K562 (cell line): ENCODE data around the gene DMD. TPM values are rescaled to one million over a fixed set of nuclear protein-coding genes. Genes with fewer than 3 reads are reported as not detected.
"Not testable (repeated sequence)": the region's sequence is repeated elsewhere in the genome, so short reads cannot be mapped to it uniquely, and the experiment has no call there.

ENCODE experiments used
- ATAC-seq: fragments of 200-7000 bp; cut with Tn5 transposase; 3 replicates; pipeline ENCODE4 v1.9.1; 2020; ENCODE audit warnings: moderate library complexity
- BruUV-seq: library from RNA; stranded (reverse); fragments of 400-500 nt; replicated peaks from 2 replicates; lab custom pipeline; 2021; lab: Mats Ljungman, UMichigan
- CTCF ChIA-PET: fragments of 300-600 bp; formaldehyde crosslinking; extraction: SDS; loops from one replicate; lab custom pipeline; 2021; ENCODE audit warnings: low intra/inter-chr PET ratio; lab: Yijun Ruan, JAX
- POLR2A ChIA-PET: fragments of 300-600, 350-650 bp; sonication (Branson Sonifier 250); formaldehyde crosslinking; extraction: SDS; loops from one replicate; lab custom pipeline; 2021; ENCODE audit warnings: antibody characterized with exemption, inconsistent platforms; lab: Yijun Ruan, JAX
- DNase-seq, 4 experiments: peaks; one replicate each; pipeline versions ENCODE4 v3.0.0 to v3.0.0-alpha.2; 2011 to 2018; ENCODE audit warnings: low spot score in 3 of 4, mixed read lengths in 3 of 4; ENCODE audit errors: extremely low read depth in 1 of 4
- FAIRE-seq: peaks from 2 replicates; lab custom pipeline; 2011; peaks lifted over from hg19 to GRCh38; lab: Jason Lieb, UNC
- H2AFZ ChIP-seq: 2 replicates; pipeline ENCODE4 v1.6.0; 2011; ENCODE audit warnings: low read depth, low read length, control low read depth, inconsistent platforms
- H3K27ac ChIP-seq: fragments of 200-600 bp; 3 replicates; pipeline ENCODE4 v1.8.0; 2011; ENCODE audit warnings: low read depth, mild to moderate bottlenecking, control low read depth, inconsistent platforms, low read length, moderate library complexity, mixed read lengths; ENCODE audit errors: extremely low read depth
- H3K27me3 ChIP-seq, 2 experiments: fragments of 300-600 bp in 1 of 2; 2 replicates in 1 of 2; 3 replicates in 1 of 2; pipeline versions ENCODE4 v1.6.0 to v1.8.0; 2011; ENCODE audit warnings: inconsistent platforms in 2 of 2, low read length in 2 of 2, mild to moderate bottlenecking in 1 of 2, mixed read lengths in 1 of 2, moderate library complexity in 1 of 2; ENCODE audit not compliant: control insufficient read depth in 2 of 2, insufficient read depth in 2 of 2
- H3K36me3 ChIP-seq: fragments of 300-600 bp; 3 replicates; pipeline ENCODE4 v1.8.0; 2011; ENCODE audit warnings: mild to moderate bottlenecking, low read length, inconsistent platforms; ENCODE audit not compliant: control insufficient read depth, insufficient read depth
- H3K4me1 ChIP-seq, 2 experiments: fragments of 200-600 bp in 1 of 2; replicated peaks in 1 of 2; 2 replicates in 1 of 2; 3 replicates in 1 of 2; pipeline versions ENCODE4 v1.5.1 to v1.8.0; 2011; ENCODE audit warnings: inconsistent platforms in 2 of 2, low read length in 2 of 2, mild to moderate bottlenecking in 1 of 2, mixed read lengths in 1 of 2, moderate library complexity in 1 of 2; ENCODE audit not compliant: control insufficient read depth in 2 of 2, insufficient read depth in 2 of 2
- H3K4me2 ChIP-seq: 2 replicates; pipeline ENCODE4 v1.6.1; 2011; ENCODE audit warnings: low read length, control low read depth, inconsistent platforms, mixed read lengths; ENCODE audit not compliant: insufficient read depth
- H3K4me3 ChIP-seq: fragments of 200-600 bp; sonication (generic), shearing (Covaris generic); 2 replicates; pipeline ENCODE4 v1.5.1; 2016; ENCODE audit warnings: control low read depth, inconsistent platforms
- H3K79me2 ChIP-seq: fragments of 200-600 bp; 3 replicates; pipeline ENCODE4 v1.8.0; 2011; ENCODE audit warnings: low read length, inconsistent platforms; ENCODE audit not compliant: control insufficient read depth, insufficient read depth
- H3K9ac ChIP-seq, 2 experiments: 2 replicates each; pipeline versions ENCODE4 v1.6.0 to v1.6.1; 2011; ENCODE audit warnings: low read depth in 2 of 2, low read length in 2 of 2, control low read depth in 1 of 2, inconsistent platforms in 1 of 2, mild to moderate bottlenecking in 1 of 2, mixed read lengths in 1 of 2; ENCODE audit not compliant: insufficient read depth in 1 of 2
- H3K9me1 ChIP-seq: one replicate; pipeline ENCODE4 v1.6.0; 2011; ENCODE audit warnings: inconsistent platforms, mild to moderate bottlenecking, low read length, moderate library complexity; ENCODE audit not compliant: control insufficient read depth, insufficient read depth
- H3K9me3 ChIP-seq: replicated peaks from 2 replicates; pipeline ENCODE4 v1.5.1; 2011; ENCODE audit warnings: low read depth, low read length, inconsistent platforms; ENCODE audit not compliant: control insufficient read depth, insufficient read depth
- H4K20me1 ChIP-seq: replicated peaks from 2 replicates; pipeline ENCODE4 v1.6.1; 2011; ENCODE audit warnings: low read length, inconsistent platforms, mixed read lengths; ENCODE audit not compliant: control insufficient read depth, insufficient read depth
- EZH2 ChIP-seq: IDR thresholded peaks from 2 replicates; pipeline ENCODE4 v1.6.1; 2012; ENCODE audit warnings: low read depth, mild to moderate bottlenecking, inconsistent platforms, low read length, borderline replicate concordance
- NFIC ChIP-seq: fragments of 450-650 bp; IDR thresholded peaks from 2 replicates; pipeline ENCODE4 v1.6.1; 2017; ENCODE audit warnings: mild to moderate bottlenecking, inconsistent platforms
- NR2C2 ChIP-seq, 2 experiments: fragments of 200-800 bp in 1 of 2; sonication (Bioruptor generic) in 1 of 2; sonication (generic) in 1 of 2; formaldehyde crosslinking in 1 of 2; IDR thresholded peaks; 2 replicates each; pipeline versions ENCODE4 v1.6.1 to v1.8.0; 2016 to 2022; ENCODE audit warnings: mild to moderate bottlenecking in 1 of 2, missing compliant biosample characterization in 1 of 2, missing genetic modification characterization in 1 of 2, missing genetic modification reagents in 1 of 2
- ZNF124 ChIP-seq: sonication (generic); formaldehyde crosslinking; IDR thresholded peaks from 2 replicates; pipeline ENCODE4 v1.8.1; 2022; ENCODE audit warnings: missing genetic modification reagents
- ZNF217 ChIP-seq: sonication (generic); formaldehyde crosslinking; IDR thresholded peaks from 2 replicates; pipeline ENCODE4 v1.8.0; 2022; ENCODE audit warnings: mild to moderate bottlenecking, missing genetic modification reagents
- ZNF282 ChIP-seq: sonication (generic); formaldehyde crosslinking; IDR thresholded peaks from 2 replicates; pipeline ENCODE4 v1.8.1; 2023; ENCODE audit warnings: missing genetic modification reagents
- ZNF3 ChIP-seq: fragments of 250-450 bp; sonication (Bioruptor Pico); IDR thresholded peaks from 2 replicates; pipeline ENCODE4 v1.5.0; 2021; ENCODE audit warnings: mild to moderate bottlenecking, moderate library complexity
- WGBS: fragments of 100-300 bp; shearing (Covaris generic); methylation state at CpG from one replicate; pipeline ENCODE4 v1.1.6; 2016; ENCODE audit warnings: low coverage, mixed read lengths; ENCODE audit not compliant: insufficient coverage; ENCODE audit errors: missing lambda C conversion rate; 5-methylcytosine and 5-hydroxymethylcytosine counted together
- in situ Hi-C: fragments of 300-500 bp; cut with MboI; formaldehyde crosslinking; loops from 4 replicates; pipeline ENCODE4 v1.15.0; 2018; ENCODE audit warnings: inconsistent platforms, mixed read lengths
- intact Hi-C: fragments of 100-400 bp; cut with micrococcal nuclease; formaldehyde crosslinking; loops from 2 replicates; pipeline ENCODE4 v1.14.2; 2022
- polyA plus RNA-seq, 8 experiments: library from polyadenylated mRNA; depleted of rRNA in 4 of 8; stranded (reverse) in 5 of 8; unstranded in 3 of 8; fragments of >200 nt; fragmentation: Nextera tagmentation in 2 of 8; fragmentation: Illumina TruSeq in 1 of 8; extraction: Ambion mirVana in 2 of 8; extraction: Trizol in 1 of 8; gene quantifications; 2 replicates each; pipeline versions ENCODE4 v1.2.1 to v1.2.3, GENCODE V29; 2011 to 2014; ENCODE audit warnings: inconsistent platforms in 1 of 8, missing spikeins in 1 of 8
- total RNA-seq, 7 experiments: library from RNA; depleted of rRNA in 6 of 7; stranded (reverse); fragments of >200 nt in 6 of 7; fragmentation: Illumina TruSeq in 2 of 7; extraction: Trizol in 2 of 7; gene quantifications; 2 replicates each; pipeline versions ENCODE4 v1.2.1 to v1.2.3, GENCODE V29; 2011 to 2021; ENCODE audit warnings: low replicate concordance in 1 of 7

DMD gene
- total and polyA plus RNA-seq, 9 of the 15 experiments (the other 6 are each of a cell fraction or from before 2014, with no cell fraction given) = 3.8 to 20.4 (median 11.4) TPM

DNA sequence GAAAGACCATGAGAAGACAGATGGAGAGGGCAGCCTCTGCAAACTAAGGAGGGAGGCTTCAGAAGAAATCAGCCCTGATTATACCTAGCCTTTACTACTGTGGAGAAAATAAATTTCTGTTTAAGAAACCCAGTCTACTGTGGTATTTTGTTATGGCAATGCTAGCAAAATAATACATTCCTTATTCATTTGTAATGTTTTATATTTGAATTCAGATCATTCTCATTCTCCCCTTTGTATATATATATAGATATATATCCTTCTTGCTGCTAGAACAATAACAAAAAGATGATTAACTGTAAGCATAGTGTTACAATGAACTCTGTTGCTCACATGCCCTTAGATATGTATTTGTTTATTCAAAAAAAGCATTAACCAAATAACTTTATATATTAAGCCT, 22.5 kb downstream of the DMD start:
- no peak for FAIRE-seq
- no peaks in the 10 kb centered on the region for H3K27me3 ChIP-seq
- H3K36me3 ChIP-seq = no peaks in the 10 kb centered on the region
- H3K4me3 ChIP-seq = no peak overlapping the region
- H2AFZ ChIP-seq = no peak overlapping the region
- ChIA-PET CTCF (no interaction called here), POLR2A (no interaction called here)
- H3K79me2 ChIP-seq = no peaks in the 10 kb centered on the region
- BruUV-seq = no TSS peak
- no peaks in the 10 kb centered on the region for H3K4me1 ChIP-seq
- H3K9me3 ChIP-seq = no peaks in the 10 kb centered on the region
- no peak overlapping the region for H3K9ac ChIP-seq
- H3K4me2 ChIP-seq = no peak overlapping the region
- no peak for DNase-seq
- H3K27ac ChIP-seq = no peak overlapping the region
- no peaks in the 10 kb centered on the region for H3K9me1 ChIP-seq
- ATAC-seq = no peak
- in situ Hi-C loops (no loop called here), intact Hi-C loops (no loop called here)
- TF ChIP-seq ZNF217 (CRISPR knock-in tag) = no peak
- TF ChIP-seq EZH2 = no peak
- H4K20me1 ChIP-seq = no peaks in the 10 kb centered on the region

DNA sequence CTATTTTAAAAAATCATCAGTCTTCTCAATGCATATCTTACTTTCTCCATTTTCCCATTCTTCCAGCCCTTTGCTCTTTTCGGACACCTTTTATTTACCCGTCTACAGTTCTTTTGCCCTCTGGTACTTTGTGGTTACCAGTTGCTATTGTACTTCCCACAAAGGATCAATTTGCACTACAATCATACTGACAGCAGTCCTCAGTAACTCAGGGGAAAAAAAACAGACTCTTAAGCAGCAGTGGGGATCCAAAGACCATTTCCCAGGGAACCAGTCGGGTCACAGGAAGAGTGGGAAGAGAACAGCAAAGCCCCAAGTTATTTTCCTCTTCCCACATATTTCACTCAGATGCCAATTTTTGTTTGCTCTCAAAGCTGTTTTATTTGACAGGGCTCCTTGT, 23.1 kb downstream of the DMD start:
- no peaks in the 10 kb centered on the region for H3K27me3 ChIP-seq
- no TSS peak for BruUV-seq
- FAIRE-seq = no peak
- H3K36me3 ChIP-seq = no peaks in the 10 kb centered on the region
- ATAC-seq = no peak
- H3K9me1 ChIP-seq = no peaks in the 10 kb centered on the region
- ChIA-PET CTCF (no interaction called here), POLR2A (no interaction called here)
- no peak for TF ChIP-seq ZNF282
- TF ChIP-seq ZNF124 (CRISPR knock-in tag) = no peak
- no peak for TF ChIP-seq NR2C2 (CRISPR knock-in tag; IDR thresholded peaks at IDR 0.05)
- TF ChIP-seq NR2C2 (tag; IDR thresholded peaks at IDR 0.05) = no peak
- TF ChIP-seq ZNF3 = no peak
- TF ChIP-seq NFIC = no peak
- H3K4me3 ChIP-seq = no peak overlapping the region
- H3K4me1 ChIP-seq = no peaks in the 10 kb centered on the region
- 0% methylated on average over 2 of the region's 3 CpGs for WGBS
- intact Hi-C loops = no loop called here
- in situ Hi-C loops = no loop called here
- no peaks in the 10 kb centered on the region for H4K20me1 ChIP-seq
- H3K27ac ChIP-seq = no peak overlapping the region
- no peak overlapping the region for H3K4me2 ChIP-seq
- H3K79me2 ChIP-seq = no peaks in the 10 kb centered on the region
- H2AFZ ChIP-seq = no peak overlapping the region
- no peaks in the 10 kb centered on the region for H3K9me3 ChIP-seq
- no peak for DNase-seq
- no peak overlapping the region for H3K9ac ChIP-seq

DNA sequence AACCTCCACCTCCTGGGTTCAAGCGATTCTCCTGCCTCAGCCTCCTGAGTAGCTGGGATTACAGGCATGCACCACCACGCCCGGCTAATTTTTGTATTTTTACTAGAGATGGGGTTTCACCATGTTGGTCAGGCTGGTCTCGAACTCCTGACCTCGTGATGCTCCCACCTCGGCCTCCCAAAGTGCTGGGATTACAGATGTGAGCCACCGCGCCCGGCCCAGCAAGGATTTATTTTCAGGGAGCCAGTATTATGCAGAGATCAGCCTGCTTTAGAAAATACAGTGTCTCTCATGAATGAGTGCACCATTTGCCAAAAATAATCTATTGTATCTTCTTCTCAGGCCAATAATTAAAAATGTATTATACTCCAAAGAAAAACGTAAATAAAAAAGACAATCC, 26.5 kb downstream of the DMD start:
- H3K27ac ChIP-seq, FAIRE-seq, DNase-seq, CTCF ChIA-PET, ATAC-seq, H3K27me3 ChIP-seq, H3K79me2 ChIP-seq, H2AFZ ChIP-seq, intact Hi-C loops, POLR2A ChIA-PET, in situ Hi-C loops, H3K9me1 ChIP-seq, H3K4me1 ChIP-seq, H3K4me2 ChIP-seq, H3K9ac ChIP-seq, H4K20me1 ChIP-seq, H3K36me3 ChIP-seq, H3K9me3 ChIP-seq, H3K4me3 ChIP-seq, BruUV-seq: not testable (repeated sequence)
- 0% methylated on average over 4 of the region's 10 CpGs for WGBS
